H7 (cell line): ENCODE data around the gene KATNB1. TPM values are rescaled to one million over a fixed set of nuclear protein-coding genes. Genes with fewer than 3 reads are reported as not detected.
A peak's percentile ranks its signal among the peaks of the same experiment; 100 is the strongest.

ENCODE experiments used
- DNase-seq: peaks from one replicate; pipeline ENCODE4 v3.0.0; 2012
- H3K27me3 ChIP-seq: 2 replicates; pipeline ENCODE4 v1.6.0; 2011; ENCODE audit warnings: mild to moderate bottlenecking, low read length; ENCODE audit not compliant: control insufficient read depth, insufficient read depth
- H3K36me3 ChIP-seq: replicated peaks from 2 replicates; pipeline ENCODE4 v1.5.1; 2011; ENCODE audit warnings: low read length; ENCODE audit not compliant: control insufficient read depth, insufficient read depth
- H3K4me3 ChIP-seq: 2 replicates; pipeline ENCODE4 v1.5.1; 2011; ENCODE audit warnings: low read depth, mild to moderate bottlenecking, control low read depth, low read length, moderate library complexity; ENCODE audit not compliant: insufficient read depth
- total RNA-seq: library from RNA; depleted of rRNA; stranded (reverse); fragments of >200 nt; shearing (Covaris generic); gene quantifications from 2 replicates; pipeline ENCODE4 v1.2.3, GENCODE V29; 2014

KATNB1 gene
- total RNA-seq, 1 experiment from 2014 or later: 80.6 TPM

- Histone ChIP-seq H3K4me3 (no peak overlapping the region), H3K36me3 (peaks cover 5% of the 10 kb centered on the region), H3K27me3 (no peaks in the 10 kb centered on the region)
- DNase-seq: no peak
These were observed 24.2 kb downstream of the KATNB1 start for GRCh38 chr16:57759541-57760356.

DNA sequence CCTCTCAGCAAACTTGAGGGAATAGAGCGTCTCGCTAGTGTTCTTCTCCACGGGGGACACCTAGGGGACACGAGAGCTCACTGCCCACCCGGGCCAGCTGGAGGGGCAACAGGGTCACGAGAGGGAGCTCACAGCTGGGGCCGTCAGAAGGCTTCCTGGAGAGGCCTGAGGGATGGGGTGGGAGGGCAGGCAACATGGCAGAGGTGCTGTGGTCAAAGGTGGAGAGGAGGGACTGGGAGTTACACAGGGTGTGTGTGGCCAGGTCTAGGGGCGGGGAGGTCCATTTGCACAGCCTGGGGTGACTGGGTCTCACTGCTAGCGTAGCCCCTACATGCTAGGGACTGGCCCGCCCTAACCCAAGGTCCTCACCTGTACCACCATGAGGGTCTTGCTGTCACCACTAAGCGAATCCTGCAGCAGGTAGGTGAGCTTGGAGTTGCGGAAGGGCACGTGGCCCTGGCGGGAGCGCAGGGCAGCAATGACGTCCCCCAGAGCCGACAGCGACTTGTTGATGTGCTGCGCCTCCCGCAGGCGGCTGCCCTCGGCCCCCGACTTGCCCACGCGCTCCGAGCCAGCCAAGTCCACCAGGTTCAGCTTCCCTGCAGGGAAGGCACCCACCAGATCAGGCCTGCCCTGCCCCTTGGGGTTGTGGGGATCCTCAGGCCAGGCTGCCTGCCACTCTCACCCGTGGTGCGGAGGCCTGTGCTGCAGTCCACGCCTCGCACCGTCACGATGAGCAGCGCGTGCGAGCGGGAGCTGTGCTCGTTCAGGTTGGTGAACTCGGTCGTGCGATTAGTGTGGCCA lies 25.0 kb downstream of the KATNB1 start:
- Histone ChIP-seq H3K27me3 (no peaks in the 10 kb centered on the region), H3K36me3 (peaks cover 5% of the 10 kb centered on the region), H3K4me3 (no peak overlapping the region)
- peak; percentile 82 for DNase-seq

GRCh38 chr16:57761301-57761700 lies 25.7 kb downstream of the KATNB1 start:
- no peaks in the 10 kb centered on the region for H3K27me3 ChIP-seq
- no peak overlapping the region for H3K4me3 ChIP-seq
- peaks cover 1% of the 10 kb centered on the region for H3K36me3 ChIP-seq
- no peak for DNase-seq

DNA sequence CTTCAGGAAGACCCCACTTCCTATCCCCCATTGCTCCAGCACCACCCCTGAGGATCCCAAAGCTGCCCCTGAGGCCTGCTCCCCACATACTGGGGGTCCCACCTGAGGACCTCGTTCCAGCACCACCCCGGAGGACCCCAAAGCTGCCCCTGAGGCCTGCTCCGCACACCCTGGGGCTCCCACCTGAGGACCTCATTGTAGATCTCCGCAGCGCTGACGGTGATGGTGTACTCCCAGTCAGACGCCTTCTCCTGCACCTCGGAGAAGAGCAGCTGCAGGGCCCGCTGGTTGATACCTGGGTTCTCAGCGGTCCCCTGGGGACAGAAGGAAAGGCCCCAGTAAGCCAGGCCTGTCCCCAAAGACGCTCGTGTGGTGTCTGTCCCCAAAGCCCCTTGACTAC lies 26.4 kb downstream of the KATNB1 start:
- DNase-seq: no peak
- Histone ChIP-seq H3K4me3 (no peak overlapping the region), H3K36me3 (peaks cover 1% of the 10 kb centered on the region), H3K27me3 (no peaks in the 10 kb centered on the region)

DNA sequence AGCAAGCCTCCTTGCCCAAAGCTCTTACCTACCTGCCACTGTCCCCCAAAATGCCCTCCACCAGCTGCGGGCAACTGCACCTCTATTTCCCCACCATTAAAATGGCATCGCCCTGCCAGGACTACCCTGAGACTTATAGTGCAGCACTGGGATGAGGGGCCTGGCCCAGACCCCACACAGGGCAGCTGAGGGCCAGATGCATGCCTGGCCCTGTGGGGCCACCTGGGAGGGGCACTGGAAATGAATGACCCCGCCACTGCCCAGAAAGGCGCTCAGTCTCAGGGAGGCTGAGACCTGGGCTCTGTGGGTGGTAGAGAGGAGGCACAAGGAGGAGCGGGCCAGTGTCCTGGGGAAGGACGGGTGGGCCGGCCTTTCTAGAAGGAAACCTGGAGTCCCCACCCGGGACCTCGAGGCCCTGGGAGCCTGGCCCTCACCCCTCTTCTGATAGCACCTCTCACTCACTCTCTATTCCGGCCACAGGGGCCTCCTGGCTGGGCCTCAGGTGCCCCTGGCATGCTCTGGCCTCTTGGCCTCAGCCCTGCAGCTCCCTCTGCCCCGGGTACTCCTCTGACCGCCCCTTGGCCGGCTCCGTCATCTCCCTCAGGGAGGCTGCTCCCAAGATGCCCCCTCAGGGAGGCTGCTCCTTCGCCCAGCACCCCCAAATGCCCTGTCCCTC lies 26.9 kb downstream of the KATNB1 start:
- Histone ChIP-seq H3K27me3 (no peaks in the 10 kb centered on the region), H3K36me3 (peaks cover 1% of the 10 kb centered on the region), H3K4me3 (no peak overlapping the region)
- DNase-seq: no peak

DNA sequence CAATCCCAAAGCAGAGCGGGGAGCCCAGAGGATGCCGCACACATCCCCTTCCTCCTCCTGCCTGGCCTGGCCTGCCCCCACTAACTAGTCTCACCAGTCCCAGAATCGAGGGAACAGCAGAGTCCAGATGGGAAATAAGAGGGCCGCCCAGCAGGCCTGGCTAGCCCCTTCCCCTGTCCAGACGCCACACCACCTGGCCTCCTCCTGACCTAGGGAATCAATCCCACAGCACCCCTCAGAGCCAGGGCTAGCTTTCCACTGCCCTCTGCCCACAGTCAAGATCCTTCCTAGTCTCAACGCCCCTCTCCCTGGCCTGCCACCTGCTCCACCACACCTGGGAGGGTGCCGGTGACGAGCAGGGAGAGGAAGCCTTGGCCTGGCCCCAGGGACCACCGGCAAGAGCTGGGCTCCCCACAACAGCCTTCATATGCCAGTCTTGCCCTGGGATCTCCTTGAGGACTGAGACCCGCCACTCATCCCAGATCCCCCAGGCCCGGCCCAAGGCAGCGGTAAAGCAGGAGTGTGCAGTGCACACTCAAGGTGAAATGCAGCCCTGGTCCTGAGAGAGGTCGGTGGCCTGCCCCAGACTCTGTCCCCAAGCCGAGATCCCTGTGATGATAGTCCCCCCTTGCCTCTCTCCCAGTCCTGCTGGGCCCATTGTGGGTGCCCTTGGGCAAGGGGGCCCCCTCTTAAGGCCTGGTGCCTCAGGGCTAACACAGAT lies 27.9 kb downstream of the KATNB1 start:
- Histone ChIP-seq H3K4me3 (no peak overlapping the region), H3K27me3 (no peaks in the 10 kb centered on the region), H3K36me3 (peaks cover 1% of the 10 kb centered on the region; the same call in 1 of the 2 replicates)
- DNase-seq: no peak

GRCh38 chr16:57764006-57764340 lies 28.4 kb downstream of the KATNB1 start:
- H3K27me3 ChIP-seq: no peaks in the 10 kb centered on the region
- no peak overlapping the region for H3K4me3 ChIP-seq
- no peaks in the 10 kb centered on the region; the same call in 1 of the 2 replicates for H3K36me3 ChIP-seq
- no peak for DNase-seq

GRCh38 chr16:57764341-57765159 lies 29.0 kb downstream of the KATNB1 start:
- Histone ChIP-seq H3K27me3 (no peaks in the 10 kb centered on the region), H3K36me3 (no peaks in the 10 kb centered on the region; the same call in 1 of the 2 replicates), H3K4me3 (no peak overlapping the region)
- peak; percentile 97 for DNase-seq

DNA sequence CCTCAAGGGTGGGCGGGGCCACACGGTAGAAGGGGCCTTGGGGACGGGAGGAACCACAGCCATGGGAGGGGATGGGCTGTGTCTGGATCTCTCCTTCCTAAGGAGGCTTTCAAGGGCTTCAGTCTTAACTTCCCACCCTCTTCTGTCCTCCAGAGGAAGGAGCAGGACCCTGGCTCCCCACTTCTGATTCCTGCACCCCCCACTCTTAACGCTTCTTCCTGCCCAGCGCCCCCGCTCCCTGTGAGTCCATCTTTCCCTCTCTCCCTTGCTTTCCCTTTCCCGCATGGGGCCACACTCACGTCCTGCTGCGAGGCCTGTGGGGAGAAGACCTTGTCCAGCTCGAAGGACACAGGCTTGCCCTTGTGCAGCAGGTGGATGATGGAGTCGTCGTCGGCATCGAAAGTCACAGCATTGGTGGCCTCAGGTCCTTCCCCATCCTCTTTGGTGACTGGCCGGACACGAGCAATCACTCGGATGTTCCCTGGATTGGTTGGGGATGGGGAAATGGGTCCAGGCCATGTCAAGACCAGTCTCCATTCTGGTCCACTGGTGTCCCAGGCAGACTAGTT lies 29.7 kb downstream of the KATNB1 start:
- Histone ChIP-seq H3K27me3 (no peaks in the 10 kb centered on the region), H3K36me3 (no peaks in the 10 kb centered on the region; the same call in 1 of the 2 replicates), H3K4me3 (no peak overlapping the region)
- DNase-seq: no peak

GRCh38 chr16:57766714-57767348 lies 31.3 kb downstream of the KATNB1 start:
- H3K4me3 ChIP-seq: no peak overlapping the region
- no peaks in the 10 kb centered on the region for H3K27me3 ChIP-seq
- DNase-seq: no peak
- no peaks in the 10 kb centered on the region; the same call in 1 of the 2 replicates for H3K36me3 ChIP-seq

- no peaks in the 10 kb centered on the region for H3K27me3 ChIP-seq
- no peaks in the 10 kb centered on the region; the same call in 1 of the 2 replicates for H3K36me3 ChIP-seq
- H3K4me3 ChIP-seq: no peak overlapping the region
- DNase-seq: no peak
These were observed 34.1 kb downstream of the KATNB1 start for GRCh38 chr16:57769541-57770145.

GRCh38 chr16:57770361-57770760 lies 34.8 kb downstream of the KATNB1 start:
- no peaks in the 10 kb centered on the region for H3K27me3 ChIP-seq
- H3K4me3 ChIP-seq: no peak overlapping the region
- no peaks in the 10 kb centered on the region; the same call in 1 of the 2 replicates for H3K36me3 ChIP-seq
- no peak for DNase-seq
